Fibroblast of skin of back (primary cell): Measurements from ENCODE around the gene MEDAG.

Experiments used
- DNase-seq: peaks from one replicate; pipeline ENCODE4 v3.0.0-alpha.2; 2013

MEDAG gene

GRCh38 chr13:30959678-30960077 is 53.6 kb downstream of the MEDAG start:
- no peak for DNase-seq

GRCh38 chr13:30963791-30964190 is 57.7 kb downstream of the MEDAG start:
- peak; percentile 25 for DNase-seq

- no peak for DNase-seq
These were observed 59.3 kb downstream of the MEDAG start for GRCh38 chr13:30965380-30965779.

- peak; percentile 48 for DNase-seq
These were observed 60.0 kb downstream of the MEDAG start for GRCh38 chr13:30966101-30966500.

GRCh38 chr13:30968846-30969245 is 62.8 kb downstream of the MEDAG start:
- DNase-seq: peak; percentile 19

GRCh38 chr13:30971575-30971974 is 65.5 kb downstream of the MEDAG start:
- DNase-seq: peak; percentile 17

GRCh38 chr13:30972888-30973377 is 66.9 kb downstream of the MEDAG start:
- DNase-seq: peak; percentile 45

- no peak for DNase-seq
These were observed 68.3 kb downstream of the MEDAG start for GRCh38 chr13:30974350-30974749.
